GM19328 (cell line): ENCODE data around the gene SUB1.
"Not testable (repeated sequence)": the region's sequence is repeated elsewhere in the genome, so short reads cannot be mapped to it uniquely, and the experiment has no call there.

Source experiments
- ATAC-seq: cut with Tn5 transposase; IDR thresholded peaks from one replicate; pipeline ENCODE4 v1.9.1; 2021; ENCODE audit warnings: mild to moderate bottlenecking, moderate library complexity; ENCODE audit not compliant: unreplicated experiment

SUB1 gene

GRCh38 chr5:32563614-32564013 is 21.7 kb upstream of the SUB1 start:
- no peak for ATAC-seq

GRCh38 chr5:32565145-32565544 is 20.2 kb upstream of the SUB1 start:
- ATAC-seq: no peak

GRCh38 chr5:32566319-32567111 is 18.8 kb upstream of the SUB1 start:
- ATAC-seq: no peak

GRCh38 chr5:32571128-32571527 is 14.2 kb upstream of the SUB1 start:
- no peak for ATAC-seq

- peak; percentile 89 for ATAC-seq
These were observed 12.4 kb upstream of the SUB1 start for GRCh38 chr5:32572778-32573480.

GRCh38 chr5:32573481-32573854 is 11.9 kb upstream of the SUB1 start:
- not testable (repeated sequence) for ATAC-seq

GRCh38 chr5:32574540-32575175 is 10.7 kb upstream of the SUB1 start:
- no peak for ATAC-seq

GRCh38 chr5:32578363-32578762 is 7.0 kb upstream of the SUB1 start:
- no peak for ATAC-seq

- no peak for ATAC-seq
These were observed 6.6 kb upstream of the SUB1 start for GRCh38 chr5:32578764-32579163.

- no peak for ATAC-seq
These were observed 4.2 kb upstream of the SUB1 start for GRCh38 chr5:32581010-32581785.

- peak; percentile 64 for ATAC-seq
These were observed 1.6 kb upstream of the SUB1 start for GRCh38 chr5:32583582-32584232.

- ATAC-seq: no peak
These were observed 711 bp upstream of the SUB1 start for GRCh38 chr5:32584646-32585045.

GRCh38 chr5:32585122-32585445 is 273 bp upstream of the SUB1 start:
- ATAC-seq: no peak

- no peak for ATAC-seq
These were observed 881 bp downstream of the SUB1 start for GRCh38 chr5:32586276-32586599.

- ATAC-seq: no peak
These were observed 1.8 kb downstream of the SUB1 start for GRCh38 chr5:32587067-32587551.

- ATAC-seq: no peak
These were observed 4.1 kb downstream of the SUB1 start for GRCh38 chr5:32589416-32589815.

GRCh38 chr5:32589942-32590869 is 4.8 kb downstream of the SUB1 start:
- ATAC-seq: no peak

- no peak for ATAC-seq
These were observed 9.8 kb downstream of the SUB1 start for GRCh38 chr5:32595118-32595517.

GRCh38 chr5:32597041-32597629 is 11.8 kb downstream of the SUB1 start:
- ATAC-seq: no peak
